ENCODE results near the gene MSH6. TPM values are rescaled to one million over a fixed set of nuclear protein-coding genes. Genes with fewer than 3 reads are reported as not detected.

MSH6 gene
- total RNA-seq, result 10 to 100 TPM; 18.5 to 35.5 (median 26.2) TPM
- 37.5 TPM for total RNA-seq (2013)

DNA sequence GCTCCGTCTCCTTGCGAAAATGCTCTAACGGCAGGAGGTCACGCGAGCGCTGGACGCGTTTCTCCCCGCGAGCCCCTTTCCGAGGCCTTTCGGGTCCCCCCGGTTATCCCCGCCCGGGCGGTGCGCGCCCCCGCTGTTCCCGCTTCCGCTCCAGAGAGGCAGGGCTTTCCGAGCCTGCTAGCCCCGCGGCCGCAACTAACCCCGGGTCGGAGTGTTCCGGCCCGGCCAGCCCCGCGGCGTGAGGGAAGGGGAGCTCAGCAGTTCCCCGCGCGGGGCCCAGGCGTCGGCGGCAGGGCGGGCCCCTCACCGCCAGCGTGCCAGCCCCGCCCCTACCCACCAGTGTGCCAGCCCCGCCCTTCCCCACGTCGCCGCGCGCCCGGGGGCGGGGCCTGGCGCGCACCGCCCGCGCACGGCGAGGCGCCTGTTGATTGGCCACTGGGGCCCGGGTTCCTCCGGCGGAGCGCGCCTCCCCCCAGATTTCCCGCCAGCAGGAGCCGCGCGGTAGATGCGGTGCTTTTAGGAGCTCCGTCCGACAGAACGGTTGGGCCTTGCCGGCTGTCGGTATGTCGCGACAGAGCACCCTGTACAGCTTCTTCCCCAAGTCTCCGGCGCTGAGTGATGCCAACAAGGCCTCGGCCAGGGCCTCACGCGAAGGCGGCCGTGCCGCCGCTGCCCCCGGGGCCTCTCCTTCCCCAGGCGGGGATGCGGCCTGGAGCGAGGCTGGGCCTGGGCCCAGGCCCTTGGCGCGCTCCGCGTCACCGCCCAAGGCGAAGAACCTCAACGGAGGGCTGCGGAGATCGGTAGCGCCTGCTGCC, at the start of gene MSH6:
MSH6 (plus strand) TSS at position 475 of the 815 bp plus-strand sequence; CDS start at position 564, 89 bp downstream.
- Histone ChIP-seq H3K27me3 (ENCODE audit: control insufficient read depth, insufficient read depth, low read length) (no peaks in the 10 kb centered on the region), H3K27ac (ENCODE audit: low read length) (peak within 1 kb of the TSS; percentile 77), H3K4me1 (ENCODE audit: control insufficient read depth, insufficient read depth, low read length) (peaks cover 14% of the 10 kb centered on the region), H3K9me3 (ENCODE audit: control insufficient read depth, insufficient read depth, low read length) (no peaks in the 10 kb centered on the region), H3K4me3 (ENCODE audit: low read length) (peak within 1 kb of the TSS; percentile 79), H3K36me3 (ENCODE audit: control insufficient read depth, insufficient read depth, low read length) (no peaks in the 10 kb centered on the region)
- ATAC-seq, result peak; percentile 94 to 99 (median 94)
- Mint-ChIP-seq H3K27me3 (ENCODE audit: low read depth in 2 of 2) (peaks cover 0 to under 1% of the 10 kb centered on the region in 2 donors), H3K9me3 (no peaks in the 10 kb centered on the region), H3K4me1 (peaks cover 16 to 22% of the 10 kb centered on the region in 2 donors), H3K36me3 (no peaks in the 10 kb centered on the region), H3K4me3 (peak within 1 kb of the TSS; percentile 94), H3K27ac (peak within 1 kb of the TSS; percentile 72 to 84)
- WGBS (ENCODE audit: insufficient coverage), result under 1% methylated on average over 98 of the region's 98 CpGs
- TF ChIP-seq, protein P1, sequence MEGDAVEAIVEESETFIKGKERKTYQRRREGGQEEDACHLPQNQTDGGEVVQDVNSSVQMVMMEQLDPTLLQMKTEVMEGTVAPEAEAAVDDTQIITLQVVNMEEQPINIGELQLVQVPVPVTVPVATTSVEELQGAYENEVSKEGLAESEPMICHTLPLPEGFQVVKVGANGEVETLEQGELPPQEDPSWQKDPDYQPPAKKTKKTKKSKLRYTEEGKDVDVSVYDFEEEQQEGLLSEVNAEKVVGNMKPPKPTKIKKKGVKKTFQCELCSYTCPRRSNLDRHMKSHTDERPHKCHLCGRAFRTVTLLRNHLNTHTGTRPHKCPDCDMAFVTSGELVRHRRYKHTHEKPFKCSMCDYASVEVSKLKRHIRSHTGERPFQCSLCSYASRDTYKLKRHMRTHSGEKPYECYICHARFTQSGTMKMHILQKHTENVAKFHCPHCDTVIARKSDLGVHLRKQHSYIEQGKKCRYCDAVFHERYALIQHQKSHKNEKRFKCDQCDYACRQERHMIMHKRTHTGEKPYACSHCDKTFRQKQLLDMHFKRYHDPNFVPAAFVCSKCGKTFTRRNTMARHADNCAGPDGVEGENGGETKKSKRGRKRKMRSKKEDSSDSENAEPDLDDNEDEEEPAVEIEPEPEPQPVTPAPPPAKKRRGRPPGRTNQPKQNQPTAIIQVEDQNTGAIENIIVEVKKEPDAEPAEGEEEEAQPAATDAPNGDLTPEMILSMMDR (IDR thresholded peaks at IDR 0.05), result no peak
- intact Hi-C loops (cut with micrococcal nuclease), result loop anchor here (2.0 kb wide), 1 partner anchor 124 kb away; the partner anchor contains the start of gene FBXO11
- DNase-seq, result peak; percentile 88 to 96

DNA sequence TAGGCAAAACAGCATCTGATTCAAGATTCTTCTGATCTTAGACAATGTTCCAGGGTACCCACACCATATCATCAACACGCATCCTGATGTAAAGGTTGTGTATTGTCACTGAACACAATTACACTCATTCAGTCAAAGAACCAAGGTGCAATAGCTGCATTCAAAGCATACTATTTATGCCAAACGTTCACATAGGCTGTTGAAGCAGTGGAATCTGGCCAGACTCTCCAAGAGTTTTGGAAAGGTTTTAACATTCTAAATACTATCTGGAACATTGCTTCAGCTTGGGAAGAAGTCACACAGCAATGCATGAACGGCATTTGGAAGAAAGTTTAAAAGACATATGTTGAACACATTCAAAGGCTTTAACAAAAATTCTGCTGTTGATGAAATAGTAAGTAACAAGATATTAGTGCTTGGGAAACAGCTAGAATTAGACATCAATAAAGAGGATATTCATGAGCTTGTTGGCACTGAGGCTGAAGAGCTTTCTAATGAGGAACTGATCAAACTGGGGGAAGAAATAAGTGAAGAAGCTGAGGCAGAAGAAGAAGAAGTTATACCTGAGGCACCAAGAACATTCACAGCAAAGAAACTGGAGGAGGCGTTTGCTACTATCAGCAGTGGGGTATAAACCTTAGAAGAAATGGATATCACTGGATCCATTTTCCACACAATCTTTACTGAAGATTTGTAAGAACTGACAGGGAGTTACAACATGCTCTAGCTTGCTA, 47.6 kb upstream of the MSH6 start:
- TF ChIP-seq, protein P1 (IDR thresholded peaks at IDR 0.05), result no peak
- Mint-ChIP-seq H3K27me3 (ENCODE audit: low read depth in 2 of 2) (peaks cover 5 to 7% of the 10 kb centered on the region in 2 donors), H3K4me3 (no peak overlapping the region), H3K36me3 (no peaks in the 10 kb centered on the region), H3K4me1 (no peaks in the 10 kb centered on the region), H3K27ac (no peak overlapping the region), H3K9me3 (no peaks in the 10 kb centered on the region)
- WGBS (ENCODE audit: insufficient coverage), result 83% methylated on average over 4 of the region's 4 CpGs
- no peaks in the 10 kb centered on the region for H3K27me3 ChIP-seq (ENCODE audit: control insufficient read depth, insufficient read depth, low read length)
- no peak overlapping the region for H3K4me3 ChIP-seq (ENCODE audit: low read length)
- DNase-seq, result no peak
- H3K27ac ChIP-seq (ENCODE audit: low read length), result no peak overlapping the region
- H3K4me1 ChIP-seq (ENCODE audit: control insufficient read depth, insufficient read depth, low read length), result no peaks in the 10 kb centered on the region
- no peak for ATAC-seq
- intact Hi-C loops (cut with micrococcal nuclease), result no loop called here
- H3K36me3 ChIP-seq (ENCODE audit: control insufficient read depth, insufficient read depth, low read length), result no peaks in the 10 kb centered on the region
- H3K9me3 ChIP-seq (ENCODE audit: control insufficient read depth, insufficient read depth, low read length), result no peaks in the 10 kb centered on the region

GRCh38 chr2:47735912-47736311, 47.0 kb upstream of the MSH6 start:
- no peaks in the 10 kb centered on the region for H3K4me1 ChIP-seq (ENCODE audit: control insufficient read depth, insufficient read depth, low read length)
- H3K27ac Mint-ChIP-seq, result no peak overlapping the region
- DNase-seq, result no peak
- H3K36me3 Mint-ChIP-seq, result no peaks in the 10 kb centered on the region
- H3K9me3 ChIP-seq (ENCODE audit: control insufficient read depth, insufficient read depth, low read length), result no peaks in the 10 kb centered on the region
- H3K9me3 Mint-ChIP-seq, result no peaks in the 10 kb centered on the region
- H3K4me3 Mint-ChIP-seq, result no peak overlapping the region
- no peak overlapping the region for H3K27ac ChIP-seq (ENCODE audit: low read length)
- H3K27me3 ChIP-seq (ENCODE audit: control insufficient read depth, insufficient read depth, low read length), result no peaks in the 10 kb centered on the region
- intact Hi-C loops (cut with micrococcal nuclease), result no loop called here
- no peaks in the 10 kb centered on the region for H3K4me1 Mint-ChIP-seq
- H3K36me3 ChIP-seq (ENCODE audit: control insufficient read depth, insufficient read depth, low read length), result no peaks in the 10 kb centered on the region
- TF ChIP-seq, protein P1 (IDR thresholded peaks at IDR 0.05), result no peak
- 84% methylated on average over 3 of the region's 3 CpGs for WGBS (ENCODE audit: insufficient coverage)
- peaks cover 5 to 7% of the 10 kb centered on the region in 2 donors for H3K27me3 Mint-ChIP-seq (ENCODE audit: low read depth in 2 of 2)
- ATAC-seq, result no peak
- H3K4me3 ChIP-seq (ENCODE audit: low read length), result no peak overlapping the region

All from natural killer cell (primary cell).